Heart left ventricle (tissue), 16 donors: ENCODE results near the gene RRM1. TPM values are rescaled to one million over a fixed set of nuclear protein-coding genes. Genes with fewer than 3 reads are reported as not detected.
"Not testable (repeated sequence)": the region's sequence is repeated elsewhere in the genome, so short reads cannot be mapped to it uniquely, and the experiment has no call there.

Experiments
- ATAC-seq, 4 donors: fragments of 200-7000 bp; cut with Tn5 transposase; one replicate each; pipeline ENCODE4 v1.9.1; 2020 to 2022; ENCODE audit warnings: moderate library complexity in 4 of 4, mild to moderate bottlenecking in 3 of 4, moderate number of reproducible peaks in 1 of 4
- DNase-seq, 5 donors: peaks; one replicate each; pipeline ENCODE4 v3.0.0-alpha.2; 2020
- H3K27ac ChIP-seq, 12 donors: fragments of 200-600 bp; sonication (generic) in 4 of 12; one replicate each; pipeline versions ENCODE4 v1.5.0 to v1.8.0; 2016 to 2022; ENCODE audit warnings: mild to moderate bottlenecking in 2 of 12
- H3K27me3 ChIP-seq, 9 donors: fragments of 200-600 bp; sonication (generic) in 2 of 9; one replicate each; pipeline versions ENCODE4 v1.5.1 to v1.8.0; 2016 to 2022; ENCODE audit warnings: mild to moderate bottlenecking in 3 of 9
- H3K36me3 ChIP-seq, 9 donors: fragments of 200-600 bp; sonication (generic) in 2 of 9; one replicate each; pipeline versions ENCODE4 v1.5.0 to v1.8.0; 2018 to 2022; ENCODE audit warnings: mild to moderate bottlenecking in 2 of 9
- H3K4me1 ChIP-seq, 12 donors: fragments of 200-600 bp; sonication (generic) in 4 of 12; one replicate each; pipeline versions ENCODE4 v1.5.0 to v1.8.0; 2016 to 2022; ENCODE audit warnings: mild to moderate bottlenecking in 3 of 12
- H3K4me3 ChIP-seq, 12 donors: fragments of 200-600 bp; sonication (generic) in 4 of 12; one replicate each; pipeline versions ENCODE4 v1.5.0 to v1.8.0; 2017 to 2022; ENCODE audit warnings: mild to moderate bottlenecking in 9 of 12, moderate library complexity in 4 of 12
- H3K9me3 ChIP-seq, 12 donors: fragments of 200-600 bp; sonication (generic) in 4 of 12; one replicate each; pipeline versions ENCODE4 v1.5.0 to v1.8.0; 2016 to 2022; ENCODE audit warnings: mild to moderate bottlenecking in 1 of 12
- CTCF ChIP-seq, 12 donors: fragments of 200-600 bp; sonication (generic) in 4 of 12; IDR thresholded peaks; one replicate each; pipeline versions ENCODE4 v1.5.0 to v1.8.0; 2018 to 2022; ENCODE audit warnings: antibody characterized with exemption in 12 of 12, mild to moderate bottlenecking in 5 of 12
- POLR2A ChIP-seq, 2 donors: fragments of 450-650 bp; IDR thresholded peaks; one replicate each; pipeline ENCODE4 v1.6.1; 2017; ENCODE audit warnings: antibody characterized with exemption in 2 of 2, mild to moderate bottlenecking in 2 of 2, moderate library complexity in 2 of 2
- WGBS, 4 donors: extraction: QIAGEN DNeasy Blood & Tissue Kit in 2 of 4; methylation state at CpG; one replicate each; pipeline versions ENCODE4 v1.1.5 to v1.1.7; 2013 to 2018; 5-methylcytosine and 5-hydroxymethylcytosine counted together
- intact Hi-C, 10 donors: fragments of 100-400 bp; cut with DNase I; formaldehyde crosslinking; loops; one replicate each; pipeline versions ENCODE4 v1.11.1 to v1.14.2; 2022
- polyA plus RNA-seq, 2 donors: library from polyadenylated mRNA; stranded (reverse); fragments of 200-250 nt; gene quantifications; one replicate each; pipeline ENCODE4 v1.2.3, GENCODE V29; 2013
- total RNA-seq, 9 donors: library from RNA; depleted of rRNA in 2 of 9; stranded (reverse); fragments of >200 nt in 2 of 9; fragmentation: NEBNext Ultra II Directional in 3 of 9; extraction: Animal tissue kit (Norgen Biotek cat#: 25700) in 3 of 9; gene quantifications; one replicate each; pipeline versions ENCODE4 v1.1.0 to v1.2.4, GENCODE V29; 2016 to 2023
- donor health status: ischemic (EF 13 %, LVEDD 7.1; RV severe dilation, severe dysfunction).
- donor health status: healthy with polysubstance abuse.
- donor health status: DM: no; HTN: yes; CAD: no.
- donor health status: DM: no; HTN: no; CAD: no.
- donor health status: ischemic (EF 25% LVEDD 6.9; RV normal size, moderate dysfunction).
- donor health status: ischemic (EF 25% LVEDD 5.7; RV mildly dilated, moderate dysfunction).
- donor health status: healthy.
- donor health status: DM: yes; HTN: yes; CAD: no.
- donor health status: ischemic (EF 35%, LVEDD 5.7; RV mildly dilated, moderate dysfunction).
- donor health status: nonischemic (EF 11% LVEDD 7.7; RV severe dilation, severe dysfunction).
- donor health status: DM: yes; HTN: yes; CAD: no.
- donor health status: PGD.
- donor health status: ischemic (EF 29% LVEDD 5.4; RV normal size, mild dysfunction).
- donor health status: nonischemic (EF 23%, LVEDD 6.1; RV moderate dilation, normal function).

Gene RRM1
- total and polyA plus RNA-seq, 11 donors, result 4.2 to 44.7 (median 27.6) TPM

GRCh38 chr11:4118107-4118506, 23.5 kb downstream of the RRM1 start:
- Histone ChIP-seq H3K4me1 (no peaks in the 10 kb centered on the region), H3K27me3 (no peaks in the 10 kb centered on the region), H3K9me3 (no peaks in the 10 kb centered on the region), H3K27ac (no peak overlapping the region), H3K4me3 (no peak overlapping the region), H3K36me3 (peaks cover 0 to 94% (median 73%) of the 10 kb centered on the region in 9 donors)
- intact Hi-C loops, result no loop called here
- 77 to 88% (median 83%) methylated on average over 3 of the region's 3 CpGs for WGBS, 4 donors
- ATAC-seq (no peak), DNase-seq (no peak)
- TF ChIP-seq POLR2A (IDR thresholded peaks at IDR 0.05) (no peak), CTCF (IDR thresholded peaks at IDR 0.05) (no peak)

GRCh38 chr11:4123218-4123617, 28.6 kb downstream of the RRM1 start:
- Histone ChIP-seq H3K4me3 (no peak overlapping the region), H3K27me3 (no peaks in the 10 kb centered on the region), H3K36me3 (peaks cover 0 to 100% (median 93%) of the 10 kb centered on the region in 9 donors), H3K27ac (no peak overlapping the region), H3K4me1 (no peaks in the 10 kb centered on the region), H3K9me3 (no peaks in the 10 kb centered on the region)
- TF ChIP-seq CTCF (IDR thresholded peaks at IDR 0.05), result no peak
- TF ChIP-seq POLR2A (IDR thresholded peaks at IDR 0.05), result no peak
- intact Hi-C loops, result no loop called here
- 89 to 98% (median 95%) methylated on average over 4 of the region's 4 CpGs for WGBS, 4 donors
- no peak for DNase-seq
- no peak for ATAC-seq

GRCh38 chr11:4125141-4125540, 30.5 kb downstream of the RRM1 start:
- peaks cover 0 to 100% (median 94%) of the 10 kb centered on the region in 9 donors for H3K36me3 ChIP-seq
- intact Hi-C loops, result no loop called here
- H3K4me1 ChIP-seq, result no peaks in the 10 kb centered on the region
- DNase-seq (no peak), ATAC-seq (no peak)
- H3K9me3 ChIP-seq, result no peaks in the 10 kb centered on the region
- no peak overlapping the region for H3K27ac ChIP-seq
- TF ChIP-seq CTCF (IDR thresholded peaks at IDR 0.05) (no peak), POLR2A (IDR thresholded peaks at IDR 0.05) (no peak)
- 77 to 85% (median 80%) methylated on average over 6 of the region's 6 CpGs for WGBS, 4 donors
- H3K27me3 ChIP-seq, result no peaks in the 10 kb centered on the region
- no peak overlapping the region for H3K4me3 ChIP-seq

- DNase-seq (no peak), ATAC-seq (no peak)
- Histone ChIP-seq H3K27ac (no peak overlapping the region), H3K9me3 (no peaks in the 10 kb centered on the region), H3K4me1 (no peaks in the 10 kb centered on the region), H3K27me3 (no peaks in the 10 kb centered on the region), H3K36me3 (peaks cover 0 to 100% (median 93%) of the 10 kb centered on the region in 9 donors), H3K4me3 (no peak overlapping the region)
- intact Hi-C loops, result no loop called here
- TF ChIP-seq POLR2A (IDR thresholded peaks at IDR 0.05), result no peak
- TF ChIP-seq CTCF (IDR thresholded peaks at IDR 0.05), result no peak
- 69 to 89% (median 82%) methylated on average over 1 of the region's 1 CpG for WGBS, 4 donors
These were observed 32.8 kb downstream of the RRM1 start for GRCh38 chr11:4127357-4127756.

- WGBS, 4 donors, result 94 to 96% (median 94%) methylated on average over 4 of the region's 4 CpGs
These were observed 35.6 kb downstream of the RRM1 start for GRCh38 chr11:4130219-4130618.

More at GRCh38 chr11:4130219-4130618, 35.6 kb downstream of the RRM1 start:
- ATAC-seq, intact Hi-C loops, H3K4me1 ChIP-seq, H3K27me3 ChIP-seq, H3K4me3 ChIP-seq, DNase-seq, H3K27ac ChIP-seq, H3K9me3 ChIP-seq: not testable (repeated sequence)
- H3K36me3 ChIP-seq, result peaks cover 0 to 100% (median 92%) of the 10 kb centered on the region in 9 donors
